SK-N-SH (cell line): Measurements from ENCODE around the gene TEX19.

Experiments
- EP300 ChIP-seq, 2 experiments: IDR thresholded peaks; 2 replicates each; pipeline versions ENCODE4 v1.4.0 to v1.6.1; 2012; ENCODE audit warnings: borderline replicate concordance in 1 of 2, low read depth in 1 of 2, low read length in 1 of 2
- EZH2phosphoT487 ChIP-seq: fragments of 200-600 bp; sonication (generic); IDR thresholded peaks from 2 replicates; pipeline ENCODE4 v1.6.1; 2017; ENCODE audit warnings: low read depth, mixed run types, mild to moderate bottlenecking, antibody characterized with exemption, moderate library complexity, borderline replicate concordance
- NRF1 ChIP-seq: IDR thresholded peaks from 2 replicates; pipeline ENCODE4 v1.6.1; 2012; ENCODE audit warnings: low read depth, mild to moderate bottlenecking, low read length
- POLR2AphosphoS5 ChIP-seq: IDR thresholded peaks from 2 replicates; pipeline ENCODE4 v1.6.1; 2012; ENCODE audit warnings: low read depth, low read length
- TAF1 ChIP-seq: IDR thresholded peaks from 2 replicates; pipeline ENCODE4 v1.6.1; 2012; ENCODE audit warnings: low read depth, mild to moderate bottlenecking, low read length, moderate library complexity, borderline replicate concordance
- TF ChIP-seq, protein P1 (sequence below): fragments of 200-600 bp; sonication (generic); IDR thresholded peaks from 2 replicates; pipeline ENCODE4 v1.6.1; 2017; ENCODE audit warnings: antibody characterized with exemption, mild to moderate bottlenecking, moderate library complexity
- TF ChIP-seq, protein P2 (sequence below): IDR thresholded peaks from 2 replicates; pipeline ENCODE4 v1.4.0; 2012; ENCODE audit warnings: low read depth, borderline replicate concordance
- TF ChIP-seq, protein P3 (sequence below): fragments of 150-350 bp; IDR thresholded peaks from 2 replicates; pipeline ENCODE4 v1.6.1; 2017; ENCODE audit warnings: antibody characterized with exemption, low read length, low read depth, borderline replicate concordance

DNA sequence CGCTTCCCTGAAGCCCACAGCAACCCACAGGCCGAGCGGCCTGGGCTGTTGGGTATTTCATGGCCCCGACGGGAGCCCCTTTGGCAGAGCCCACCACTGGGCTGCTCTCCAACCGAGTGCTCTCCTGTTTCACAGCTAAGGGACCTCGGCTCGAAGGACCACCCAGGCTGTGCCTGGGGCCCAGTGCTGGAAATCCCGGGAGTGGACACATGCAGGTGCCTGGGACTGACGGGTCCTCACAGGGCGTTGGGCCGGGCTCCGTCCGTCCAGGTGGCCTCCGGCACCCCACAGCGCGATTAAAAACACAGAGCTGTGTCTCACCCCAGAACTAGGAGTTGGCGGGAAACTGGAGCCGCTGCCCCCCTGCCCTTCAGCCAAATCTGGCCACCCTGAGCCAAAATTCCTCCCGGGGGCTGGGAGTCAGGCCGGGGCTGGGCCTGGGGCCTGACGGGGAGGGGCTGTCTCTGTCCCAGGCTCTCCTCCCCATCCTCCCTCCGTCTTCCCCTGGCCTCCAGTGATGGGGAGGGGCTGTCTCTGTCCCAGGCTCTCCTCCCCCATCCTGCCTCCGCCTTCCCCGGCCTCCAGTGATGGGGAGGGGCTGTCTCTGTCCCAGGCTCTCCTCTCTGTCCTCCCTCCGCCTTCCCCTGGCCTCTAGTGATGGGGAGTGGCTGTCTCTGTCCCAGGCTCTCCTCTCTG lies 26.7 kb downstream of the TEX19 start:
- TF ChIP-seq POLR2AphosphoS5 (no peak), EZH2phosphoT487 (no peak), EP300 (IDR thresholded peaks at IDR 0.05; ENCODE audit: borderline replicate concordance in 1 of 2, low read depth in 1 of 2, low read length in 1 of 2) (no peak), TAF1 (no peak), NRF1 (no peak)
- TF ChIP-seq, protein P1, sequence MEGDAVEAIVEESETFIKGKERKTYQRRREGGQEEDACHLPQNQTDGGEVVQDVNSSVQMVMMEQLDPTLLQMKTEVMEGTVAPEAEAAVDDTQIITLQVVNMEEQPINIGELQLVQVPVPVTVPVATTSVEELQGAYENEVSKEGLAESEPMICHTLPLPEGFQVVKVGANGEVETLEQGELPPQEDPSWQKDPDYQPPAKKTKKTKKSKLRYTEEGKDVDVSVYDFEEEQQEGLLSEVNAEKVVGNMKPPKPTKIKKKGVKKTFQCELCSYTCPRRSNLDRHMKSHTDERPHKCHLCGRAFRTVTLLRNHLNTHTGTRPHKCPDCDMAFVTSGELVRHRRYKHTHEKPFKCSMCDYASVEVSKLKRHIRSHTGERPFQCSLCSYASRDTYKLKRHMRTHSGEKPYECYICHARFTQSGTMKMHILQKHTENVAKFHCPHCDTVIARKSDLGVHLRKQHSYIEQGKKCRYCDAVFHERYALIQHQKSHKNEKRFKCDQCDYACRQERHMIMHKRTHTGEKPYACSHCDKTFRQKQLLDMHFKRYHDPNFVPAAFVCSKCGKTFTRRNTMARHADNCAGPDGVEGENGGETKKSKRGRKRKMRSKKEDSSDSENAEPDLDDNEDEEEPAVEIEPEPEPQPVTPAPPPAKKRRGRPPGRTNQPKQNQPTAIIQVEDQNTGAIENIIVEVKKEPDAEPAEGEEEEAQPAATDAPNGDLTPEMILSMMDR = no peak
- TF ChIP-seq, protein P2, sequence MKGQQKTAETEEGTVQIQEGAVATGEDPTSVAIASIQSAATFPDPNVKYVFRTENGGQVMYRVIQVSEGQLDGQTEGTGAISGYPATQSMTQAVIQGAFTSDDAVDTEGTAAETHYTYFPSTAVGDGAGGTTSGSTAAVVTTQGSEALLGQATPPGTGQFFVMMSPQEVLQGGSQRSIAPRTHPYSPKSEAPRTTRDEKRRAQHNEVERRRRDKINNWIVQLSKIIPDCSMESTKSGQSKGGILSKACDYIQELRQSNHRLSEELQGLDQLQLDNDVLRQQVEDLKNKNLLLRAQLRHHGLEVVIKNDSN = no peak
- TF ChIP-seq, protein P3, sequence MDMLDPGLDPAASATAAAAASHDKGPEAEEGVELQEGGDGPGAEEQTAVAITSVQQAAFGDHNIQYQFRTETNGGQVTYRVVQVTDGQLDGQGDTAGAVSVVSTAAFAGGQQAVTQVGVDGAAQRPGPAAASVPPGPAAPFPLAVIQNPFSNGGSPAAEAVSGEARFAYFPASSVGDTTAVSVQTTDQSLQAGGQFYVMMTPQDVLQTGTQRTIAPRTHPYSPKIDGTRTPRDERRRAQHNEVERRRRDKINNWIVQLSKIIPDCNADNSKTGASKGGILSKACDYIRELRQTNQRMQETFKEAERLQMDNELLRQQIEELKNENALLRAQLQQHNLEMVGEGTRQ = no peak
